ENCODE measurements around the gene SDK1.

SDK1 gene

DNA sequence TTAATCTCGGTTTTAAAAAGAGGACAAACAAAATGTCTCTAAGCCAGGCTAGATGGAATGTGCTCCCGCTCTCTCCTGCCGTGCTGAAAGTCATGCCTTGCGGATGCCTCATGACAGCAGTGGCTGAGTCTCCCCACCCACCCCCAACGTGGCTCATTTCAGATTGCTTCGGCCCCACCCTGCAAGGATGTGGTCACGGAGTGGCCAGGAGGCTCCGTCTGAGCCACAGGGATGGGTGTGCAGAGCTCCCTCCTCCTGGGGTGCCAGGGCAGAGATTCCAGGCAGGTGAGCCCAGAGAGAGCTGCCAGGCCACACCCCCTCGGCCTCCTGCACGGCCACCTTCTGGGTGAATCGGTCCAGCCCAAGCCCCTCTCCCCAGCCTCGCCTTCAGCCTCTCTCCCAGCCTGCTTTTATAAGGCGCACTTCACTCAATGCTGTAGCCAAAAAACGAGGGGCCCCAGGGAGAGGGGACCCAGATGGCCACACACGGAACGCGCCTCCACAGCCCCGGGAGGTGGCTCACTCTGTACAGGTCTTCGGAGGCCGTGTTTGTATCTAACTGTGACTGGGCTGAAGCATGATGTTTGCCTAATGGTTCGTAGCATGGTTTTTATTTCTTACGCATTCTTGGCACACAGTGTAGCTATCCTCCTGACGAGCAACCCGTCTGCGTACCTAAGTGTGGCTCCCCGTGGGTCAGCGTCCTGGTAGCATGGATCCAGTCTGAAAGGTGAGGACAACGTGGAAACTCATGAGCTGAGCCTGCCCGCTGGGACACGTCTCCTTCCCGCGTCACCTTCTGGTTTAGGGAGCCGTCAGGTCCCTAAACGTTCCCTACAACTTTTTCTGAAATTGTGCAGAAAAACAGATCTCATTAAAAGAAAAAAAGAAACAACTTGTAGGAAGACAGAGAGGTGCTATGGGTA lies 967.3 kb downstream of the SDK1 start:
- DNase-seq: no peak

DNA sequence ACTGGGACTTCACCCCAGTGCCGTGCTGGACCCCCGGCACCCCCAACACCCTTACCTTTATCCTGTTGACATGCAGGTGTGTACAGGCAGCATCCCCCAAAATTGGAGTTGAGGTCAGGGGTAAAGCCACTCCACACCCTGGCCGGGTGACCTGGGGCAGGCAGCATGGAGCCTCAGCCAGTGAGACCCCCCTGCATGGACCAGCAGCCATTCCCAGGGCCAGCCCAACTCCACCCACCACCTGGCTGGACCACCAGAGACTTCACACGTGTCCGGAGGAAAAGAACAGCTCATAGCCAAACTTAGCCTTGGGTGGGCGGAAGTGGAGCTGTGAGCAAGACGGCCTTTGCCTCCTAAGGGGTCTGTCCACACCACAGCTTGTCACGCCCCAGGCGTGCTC lies 968.0 kb downstream of the SDK1 start:
- DNase-seq: no peak

- no peak for DNase-seq
Observed at GRCh38 chr7:4269746-4270145, 968.7 kb downstream of the SDK1 start.

DNA sequence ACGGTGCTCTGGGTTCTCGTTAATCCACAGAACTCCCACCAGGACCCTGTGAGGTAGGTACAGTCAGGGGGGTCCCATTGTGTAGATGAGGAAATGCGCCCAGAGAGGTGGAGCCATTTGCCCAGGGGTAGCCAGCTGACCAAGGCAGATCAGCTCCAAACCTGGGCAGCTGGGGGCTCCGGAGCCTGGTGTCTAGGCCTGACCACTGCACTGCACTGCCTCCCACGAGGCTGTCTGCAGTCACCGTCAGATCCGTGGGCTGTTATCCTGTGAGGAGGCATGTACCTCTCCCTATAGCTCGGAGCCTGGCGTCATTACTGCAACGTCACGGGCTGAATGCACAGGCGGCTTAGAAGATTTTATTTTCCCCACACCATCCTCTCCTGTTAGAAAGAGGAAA lies 969.2 kb downstream of the SDK1 start:
- DNase-seq: no peak

DNA sequence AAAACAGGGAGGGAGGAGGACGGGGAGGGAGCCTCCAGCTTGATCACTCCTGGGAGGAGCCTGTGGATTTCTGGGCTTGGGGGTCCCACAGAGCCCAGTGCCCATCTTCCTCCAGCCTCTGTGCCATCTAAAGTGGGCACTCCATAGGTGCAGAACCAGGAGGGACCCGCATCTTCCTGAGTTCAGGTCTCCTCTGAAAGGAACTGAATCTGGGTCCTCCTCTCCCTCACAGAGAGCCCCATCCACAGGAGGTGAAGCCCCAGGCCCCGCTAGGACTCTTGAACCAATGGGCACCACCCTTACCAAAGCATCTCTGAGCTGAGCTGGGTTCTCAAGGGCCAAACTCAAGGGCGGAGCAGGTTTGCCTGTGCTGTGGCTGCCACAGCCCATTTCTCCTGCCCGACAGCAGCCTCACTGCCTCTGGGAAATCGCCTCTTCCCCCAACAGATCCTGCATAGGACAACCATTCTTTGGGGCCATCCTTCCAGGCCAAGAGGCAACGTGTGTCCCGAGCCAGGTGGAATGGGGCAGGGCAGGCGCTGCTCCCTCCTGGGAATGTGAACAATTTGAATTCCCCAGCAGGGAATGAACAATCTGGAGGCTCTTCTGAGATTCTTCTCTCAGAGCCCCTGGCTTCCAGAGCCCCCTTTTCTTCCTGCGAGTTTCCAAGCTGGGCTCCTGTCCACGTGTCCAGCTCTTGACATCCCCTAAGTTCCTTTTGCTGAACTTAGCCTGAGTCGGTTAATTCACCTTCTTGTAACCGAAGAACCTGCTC lies 970.1 kb downstream of the SDK1 start:
- no peak for DNase-seq

DNA sequence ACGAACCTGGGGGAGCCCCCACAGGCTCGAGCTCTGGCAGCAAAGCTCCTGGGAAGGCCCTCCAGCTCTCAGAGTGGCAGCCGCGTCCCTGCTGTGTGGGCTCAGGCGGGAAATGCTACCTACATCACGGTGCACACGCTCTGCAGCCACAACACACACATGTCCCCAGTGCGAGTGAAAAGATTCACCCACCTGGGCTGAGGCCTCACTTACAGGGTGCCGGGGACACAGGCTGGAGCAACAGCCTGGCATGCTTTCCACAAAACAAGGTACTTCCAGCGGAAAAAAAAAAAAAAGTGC lies 970.6 kb downstream of the SDK1 start:
- DNase-seq: no peak

- DNase-seq: no peak
Observed at GRCh38 chr7:4272141-4272540, 971.1 kb downstream of the SDK1 start.

DNA sequence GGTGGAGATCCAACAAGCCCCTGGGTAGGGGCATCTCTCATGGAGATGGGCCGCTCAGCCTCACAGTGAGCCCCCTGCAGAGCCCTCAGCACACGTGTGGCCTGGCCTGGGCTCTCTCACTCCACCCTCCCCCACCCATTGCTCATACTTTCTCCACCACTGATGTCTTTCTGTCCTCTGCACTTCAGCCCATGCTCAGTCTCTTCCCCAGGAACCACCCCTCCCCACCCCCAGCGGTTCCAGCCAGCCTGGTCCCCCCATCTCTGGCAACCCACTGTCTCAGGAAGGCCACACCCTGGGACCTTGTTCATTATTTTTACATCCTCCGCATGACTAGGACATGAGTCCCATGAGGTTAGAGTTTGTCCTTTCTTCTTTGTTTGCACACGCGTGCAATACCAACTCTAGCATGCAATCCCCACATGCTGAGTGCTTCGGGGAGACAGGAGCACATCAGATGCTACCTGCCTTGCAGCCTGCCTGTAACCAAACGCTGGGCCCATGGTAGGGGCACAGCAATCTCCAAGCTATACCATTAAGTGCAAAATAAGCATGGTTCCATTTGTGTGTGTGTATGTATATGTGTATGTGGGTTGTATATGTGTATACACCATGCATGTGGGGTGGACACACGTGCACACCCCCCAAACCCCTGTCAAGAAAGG lies 972.6 kb downstream of the SDK1 start:
- no peak for DNase-seq

DNA sequence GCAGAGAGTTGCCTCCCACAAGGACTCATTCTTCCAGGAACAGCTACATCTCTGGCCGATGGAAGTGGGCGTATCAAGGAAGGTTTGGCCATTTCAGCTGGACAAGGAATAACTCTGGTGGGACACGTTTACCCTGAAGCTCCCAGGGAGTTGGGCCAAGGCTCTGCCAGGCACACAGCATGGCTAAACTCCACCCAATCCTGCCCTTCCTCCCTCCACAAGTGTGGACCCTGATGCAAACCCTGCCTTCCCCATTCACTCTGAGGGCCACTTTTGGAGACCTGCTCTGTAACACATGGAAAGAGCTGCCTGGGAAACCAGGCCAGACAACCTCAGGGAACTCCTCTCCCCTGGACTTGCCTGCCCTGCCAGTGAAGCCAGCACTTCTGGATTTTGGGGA lies 973.2 kb downstream of the SDK1 start:
- no peak for DNase-seq

- DNase-seq: no peak
Observed at GRCh38 chr7:4277936-4278335, 976.9 kb downstream of the SDK1 start.

DNA sequence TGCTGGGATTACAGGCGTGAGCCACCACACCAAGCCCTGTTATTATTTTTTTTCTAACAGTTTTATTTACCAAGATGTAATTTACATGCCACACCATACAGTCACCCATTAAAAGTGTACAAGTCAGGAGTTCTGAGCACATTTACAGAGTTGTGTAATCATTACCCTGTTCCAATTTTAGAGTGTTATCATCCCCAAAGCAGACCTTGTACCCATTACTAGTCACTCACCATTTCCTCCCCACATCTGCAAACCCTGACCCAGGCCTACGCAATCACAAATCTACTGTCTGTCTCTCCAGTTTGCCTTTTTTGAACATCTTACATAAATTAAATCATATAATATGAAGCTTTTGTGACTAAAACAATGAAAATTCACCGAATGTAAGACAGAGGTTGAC lies 978.2 kb downstream of the SDK1 start:
- DNase-seq: peak; percentile 82

DNA sequence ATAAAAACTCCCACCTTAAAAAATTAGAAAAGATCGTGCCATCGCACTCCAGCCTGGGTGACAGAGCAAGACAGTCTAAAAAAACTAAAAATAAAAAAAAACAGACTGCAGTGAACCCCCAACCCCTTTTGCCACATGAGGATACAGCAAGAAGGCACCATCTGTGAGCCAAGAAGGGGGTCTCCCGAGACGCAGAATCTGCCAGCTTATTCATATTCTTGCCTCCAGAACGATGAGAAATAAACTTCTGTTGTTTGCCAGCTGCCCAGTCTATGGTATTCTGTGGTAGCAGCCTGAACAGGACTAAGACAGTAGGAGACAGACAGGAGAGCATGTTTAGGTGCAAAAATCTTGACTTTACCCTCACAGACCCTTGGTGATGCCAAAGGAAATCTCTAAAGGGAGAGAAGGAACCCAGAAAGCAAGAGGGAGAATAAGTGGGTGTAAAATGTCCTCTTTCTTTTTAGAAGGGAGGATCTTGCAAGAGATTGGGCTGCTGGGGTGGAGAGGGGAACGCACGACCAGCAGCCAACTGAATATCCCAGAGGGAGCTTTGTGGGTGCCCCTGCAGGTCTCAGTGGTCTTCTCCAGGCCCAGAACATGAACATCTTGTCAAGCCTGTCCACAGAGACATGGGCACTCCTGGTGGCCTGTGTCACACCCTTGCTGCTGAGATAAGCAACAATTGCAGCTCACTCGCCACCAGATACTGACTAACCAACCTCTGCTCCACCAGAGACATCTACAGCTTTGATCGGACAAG lies 980.4 kb downstream of the SDK1 start:
- no peak for DNase-seq

DNA sequence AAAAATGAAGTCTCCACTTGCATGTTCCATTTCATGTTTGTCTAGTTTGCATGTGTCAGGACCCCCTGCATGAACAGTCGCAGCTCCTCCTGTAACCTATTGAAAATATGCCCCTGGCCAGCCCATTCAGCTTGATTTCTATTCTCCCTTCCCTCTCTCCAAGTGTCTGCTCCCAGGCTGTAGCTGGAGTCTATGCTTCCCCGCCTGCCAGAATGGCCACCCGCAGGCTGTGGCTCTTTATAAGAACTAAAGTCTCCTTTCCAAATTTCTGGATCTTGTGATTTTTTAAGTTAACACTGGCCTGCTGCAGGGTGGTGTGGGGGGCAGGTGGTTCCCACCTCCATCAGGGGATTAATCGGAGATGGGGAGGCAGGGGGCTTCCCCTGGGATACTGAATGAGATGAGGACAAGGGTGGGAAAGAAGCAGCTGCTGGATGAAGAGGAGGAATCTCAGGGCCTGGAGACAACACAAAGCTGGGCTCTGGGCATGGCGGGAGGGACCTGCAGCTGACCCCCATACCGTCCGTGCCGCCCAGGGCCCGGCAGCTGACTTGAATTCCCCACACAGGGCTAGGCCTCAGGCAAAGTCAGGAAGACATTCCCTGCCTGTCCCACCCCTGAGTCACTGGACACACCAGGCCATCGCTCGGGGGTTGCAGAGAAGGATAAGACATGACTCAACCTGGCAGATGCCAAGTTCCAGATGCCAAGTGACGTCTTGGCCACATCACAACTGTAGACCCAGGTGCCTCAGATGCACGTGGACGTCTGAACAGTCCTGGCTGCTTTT lies 981.6 kb downstream of the SDK1 start:
- DNase-seq: no peak

GRCh38 chr7:4286351-4286750 lies 985.3 kb downstream of the SDK1 start:
- DNase-seq: no peak

- peak; percentile 88 for DNase-seq
Observed at GRCh38 chr7:4288791-4289394, 987.8 kb downstream of the SDK1 start.

DNA sequence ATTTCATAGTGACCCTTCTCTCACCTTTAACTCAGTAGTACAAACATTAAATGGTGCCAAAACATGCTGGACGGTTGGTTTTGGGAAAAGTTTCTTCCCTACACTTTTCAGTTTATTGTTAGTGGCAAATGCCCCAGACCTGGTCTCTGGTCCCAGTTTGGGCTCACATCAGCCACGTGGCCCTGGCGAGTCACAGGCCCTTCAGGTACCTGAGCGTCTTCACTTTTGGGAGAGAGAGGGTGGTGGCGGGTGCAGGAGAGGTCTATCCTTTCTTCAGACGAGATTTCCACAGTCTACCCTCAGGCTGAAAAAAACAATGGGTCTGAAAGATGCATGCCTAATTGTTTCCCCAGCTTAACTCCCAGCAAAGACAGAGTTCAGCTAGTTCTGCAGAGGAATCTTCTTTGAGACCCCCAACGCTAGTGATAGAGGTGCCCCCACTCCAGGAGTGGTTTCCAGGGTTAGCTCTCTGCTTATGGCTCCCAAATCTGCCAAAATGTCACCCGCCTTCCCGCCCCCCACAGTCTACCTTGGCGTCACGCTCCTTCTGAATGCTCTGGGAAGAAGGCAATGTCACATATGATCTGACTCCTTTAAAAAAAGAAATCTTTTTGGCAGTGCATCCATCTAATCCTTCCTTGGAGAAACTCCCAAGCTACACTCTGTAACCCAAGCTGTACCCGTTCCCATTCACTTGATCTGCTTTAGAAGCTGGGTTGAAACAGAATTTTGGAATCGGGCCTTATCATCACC lies 996.3 kb downstream of the SDK1 start:
- no peak for DNase-seq

DNA sequence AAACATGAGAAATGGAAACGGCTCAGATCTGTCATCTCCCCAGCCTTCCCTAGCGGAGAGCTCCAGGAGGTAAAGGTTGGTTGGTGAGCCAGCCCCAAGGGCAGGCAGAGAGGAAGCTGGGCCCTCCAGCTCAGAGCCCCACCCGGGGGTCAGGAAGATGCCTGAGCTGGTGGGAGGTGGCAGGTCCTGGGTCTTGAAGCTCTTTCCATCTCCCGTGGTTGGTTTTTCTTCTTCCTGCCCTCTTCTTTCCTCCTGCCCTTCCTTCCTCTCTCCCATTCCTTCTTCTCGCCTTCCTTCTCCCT lies 996.8 kb downstream of the SDK1 start:
- no peak for DNase-seq

- DNase-seq: no peak
Observed at GRCh38 chr7:4299431-4299830, 998.4 kb downstream of the SDK1 start.

DNA sequence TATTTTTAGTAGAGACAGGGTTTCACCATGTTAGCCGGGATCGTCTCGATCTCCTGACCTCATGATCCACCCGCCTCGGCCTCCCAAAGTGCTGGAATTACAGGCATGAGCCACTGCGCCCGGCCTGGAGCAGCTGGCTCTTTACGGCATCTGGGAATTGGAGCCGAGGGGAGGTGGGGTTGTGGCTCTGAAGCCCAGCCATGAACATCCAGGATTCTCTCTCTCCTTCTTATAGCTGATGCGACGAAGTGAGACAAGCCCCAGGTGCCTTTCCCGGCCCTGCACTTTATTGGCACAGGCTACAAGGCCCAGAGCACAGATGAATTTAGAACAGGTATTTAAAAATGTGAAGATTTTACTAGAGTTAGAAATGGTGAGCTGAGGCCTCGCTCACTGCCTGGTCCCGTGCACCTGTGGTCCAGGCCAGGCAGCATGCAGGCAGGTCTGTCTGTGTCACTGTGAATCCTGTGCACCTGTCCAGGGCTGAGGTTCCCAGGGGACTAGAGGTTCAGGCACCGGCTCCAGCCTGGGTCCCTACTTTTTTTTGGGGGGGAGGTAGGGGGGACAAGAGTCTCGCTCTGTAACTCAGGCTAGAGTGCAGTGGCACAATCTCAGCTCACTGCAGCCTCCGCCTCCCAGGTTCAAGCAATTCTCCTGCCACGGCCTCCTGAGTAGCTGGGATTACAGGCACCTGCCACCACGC lies 1001.3 kb downstream of the SDK1 start:
- DNase-seq: no peak
